Stimulated activated CD4-positive, alpha-beta T cell treated with anti-CD3 and anti-CD28 coated beads, Interleukin-4, amount 100 ng/mL, for 24 hours (primary cell): Measurements from ENCODE around the gene GRK2.
"Not testable (repeated sequence)": the region's sequence is repeated elsewhere in the genome, so short reads cannot be mapped to it uniquely, and the experiment has no call there.

Source experiments
- DNase-seq: peaks from one replicate; pipeline ENCODE4 v3.0.0-alpha.2; 2020

Gene GRK2

GRCh38 chr11:67254798-67255197 lies 11.5 kb upstream of the GRK2 start:
- no peak for DNase-seq

GRCh38 chr11:67255353-67255752 lies 10.9 kb upstream of the GRK2 start:
- DNase-seq = no peak

DNA sequence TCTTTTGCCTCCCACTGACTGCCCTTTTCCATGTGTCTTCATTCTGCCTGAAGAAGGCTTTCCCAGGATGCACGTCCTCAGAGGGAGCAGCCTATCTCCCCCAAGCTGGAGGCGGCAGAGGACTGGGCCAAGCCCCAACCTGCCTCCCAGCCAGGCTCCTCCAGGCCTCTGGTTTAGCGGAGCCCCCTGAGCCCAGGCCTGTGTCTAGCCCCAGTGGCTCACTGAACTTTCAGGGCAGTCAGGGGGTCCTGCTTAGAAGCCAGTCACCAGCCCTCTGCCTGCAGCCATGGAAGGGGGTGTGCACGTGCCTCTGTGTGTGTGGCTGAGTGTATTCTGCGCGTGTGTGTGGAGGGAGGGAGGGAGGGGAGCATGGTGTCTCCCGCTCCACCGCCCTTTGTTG lies 10.4 kb upstream of the GRK2 start:
- DNase-seq = no peak

- DNase-seq = no peak
Measured at GRCh38 chr11:67256477-67257135, 9.7 kb upstream of the GRK2 start.

DNA sequence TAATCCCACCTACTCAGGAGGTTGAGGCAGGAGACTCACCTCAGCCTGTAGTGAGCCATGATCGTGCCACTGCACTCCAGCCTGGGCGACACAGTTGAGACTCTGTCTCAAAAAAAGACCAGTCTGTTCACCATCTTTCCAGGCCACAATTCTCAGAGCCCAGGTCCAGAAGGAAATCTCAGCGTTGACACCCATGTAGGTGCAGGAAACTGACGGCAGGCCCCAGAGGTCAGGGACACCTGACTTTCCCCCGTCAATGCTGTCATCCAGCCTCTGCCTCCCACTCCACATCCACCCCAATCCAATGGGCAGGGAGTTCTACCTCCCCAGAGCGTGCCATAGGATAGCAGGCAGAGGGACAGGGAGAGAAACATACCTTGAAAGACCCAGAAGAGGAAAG lies 5.9 kb upstream of the GRK2 start:
- DNase-seq = no peak

GRCh38 chr11:67260885-67261639 lies 5.2 kb upstream of the GRK2 start:
- DNase-seq = not testable (repeated sequence)

- no peak for DNase-seq
Measured at GRCh38 chr11:67261640-67261945, 4.7 kb upstream of the GRK2 start.

DNA sequence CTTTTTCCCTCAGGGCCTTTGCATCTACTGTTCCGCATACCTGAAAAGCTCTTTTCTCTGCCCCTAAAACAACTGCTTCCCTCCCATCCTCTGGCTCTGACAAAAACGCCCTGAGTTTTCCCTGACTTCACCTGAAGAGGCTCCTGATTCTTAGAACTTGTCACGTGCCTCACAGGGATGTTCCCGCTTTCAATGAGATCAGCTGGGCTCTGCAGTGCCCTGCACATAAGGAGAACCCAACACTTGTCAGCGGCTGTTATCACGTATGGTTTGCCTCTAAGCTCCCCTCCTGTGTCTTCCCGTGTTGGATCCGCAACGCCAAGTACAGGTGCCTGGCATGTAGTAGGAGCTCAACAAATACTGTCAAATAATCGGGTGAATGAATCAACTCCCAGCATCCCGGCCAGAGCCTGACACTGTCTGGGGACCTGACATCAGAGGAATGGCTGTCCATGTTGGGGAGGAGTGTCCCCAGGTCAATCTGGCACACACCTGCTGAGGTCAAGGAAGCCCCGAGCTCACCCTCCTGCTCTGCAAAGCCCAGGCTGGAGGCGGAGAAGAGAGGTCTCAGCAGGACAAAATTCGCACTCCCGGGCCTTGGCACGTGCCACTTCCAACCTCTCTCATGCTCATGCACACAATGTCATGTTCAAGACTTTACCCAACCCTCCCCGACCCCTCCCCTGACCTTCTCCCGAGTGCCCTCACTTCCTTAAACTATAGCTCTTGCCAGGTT lies 4.2 kb upstream of the GRK2 start:
- DNase-seq = no peak

- DNase-seq = peak; percentile 79
Measured at GRCh38 chr11:67262731-67263675, 3.3 kb upstream of the GRK2 start.

- no peak for DNase-seq
Measured at GRCh38 chr11:67264260-67264659, 2.0 kb upstream of the GRK2 start.

GRCh38 chr11:67264877-67265632 lies 1.2 kb upstream of the GRK2 start:
- DNase-seq = no peak

GRCh38 chr11:67265633-67266448 lies 432 bp upstream of the GRK2 start:
- DNase-seq = peak; percentile 78

- DNase-seq = no peak
Measured at GRCh38 chr11:67267188-67268080, 1.2 kb downstream of the GRK2 start.

DNA sequence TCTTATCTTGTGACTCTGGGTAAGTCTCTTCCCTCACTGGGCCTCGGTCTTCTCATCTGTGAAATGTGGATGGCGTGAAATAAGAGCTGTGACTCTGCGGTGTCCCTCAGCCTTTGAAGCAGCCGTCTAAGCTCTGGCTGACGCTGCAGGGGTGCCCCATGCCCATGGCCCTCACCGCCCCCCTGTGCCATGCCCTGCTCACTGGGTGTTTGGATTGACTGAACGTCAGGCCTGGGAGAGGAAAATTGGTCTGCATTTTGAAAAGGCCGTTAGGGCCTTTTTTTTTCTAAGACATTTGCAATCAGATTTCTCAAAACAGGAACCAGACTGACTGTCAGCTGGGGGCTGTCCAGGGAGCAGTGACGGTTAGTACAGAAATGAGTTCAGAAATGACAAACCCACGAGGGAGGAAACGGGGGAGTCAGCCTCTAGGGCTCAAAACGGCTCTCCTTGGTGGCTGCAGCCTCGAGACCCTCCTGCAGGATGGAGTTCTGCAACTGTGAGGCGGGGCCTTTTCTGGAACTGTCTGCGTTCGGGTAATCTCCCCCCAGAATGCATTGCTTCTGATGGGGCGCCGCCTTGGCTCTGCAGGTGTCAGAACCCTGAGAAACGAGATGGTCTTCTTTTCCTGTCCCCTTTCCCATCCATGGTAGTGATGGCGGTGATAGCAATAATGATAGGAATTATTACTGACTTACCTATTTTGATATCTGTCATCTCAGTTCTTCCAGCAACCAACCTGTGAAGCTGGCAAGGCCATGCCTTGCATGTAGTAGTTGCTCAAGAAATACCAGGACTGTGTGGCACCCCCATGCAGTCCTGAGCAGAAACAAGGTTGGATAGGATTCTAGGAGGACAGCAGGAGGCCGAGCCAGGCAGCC lies 2.0 kb downstream of the GRK2 start:
- peak; percentile 69 for DNase-seq

- no peak for DNase-seq
Measured at GRCh38 chr11:67268962-67269268, 2.6 kb downstream of the GRK2 start.

GRCh38 chr11:67269401-67270255 lies 3.4 kb downstream of the GRK2 start:
- no peak for DNase-seq

DNA sequence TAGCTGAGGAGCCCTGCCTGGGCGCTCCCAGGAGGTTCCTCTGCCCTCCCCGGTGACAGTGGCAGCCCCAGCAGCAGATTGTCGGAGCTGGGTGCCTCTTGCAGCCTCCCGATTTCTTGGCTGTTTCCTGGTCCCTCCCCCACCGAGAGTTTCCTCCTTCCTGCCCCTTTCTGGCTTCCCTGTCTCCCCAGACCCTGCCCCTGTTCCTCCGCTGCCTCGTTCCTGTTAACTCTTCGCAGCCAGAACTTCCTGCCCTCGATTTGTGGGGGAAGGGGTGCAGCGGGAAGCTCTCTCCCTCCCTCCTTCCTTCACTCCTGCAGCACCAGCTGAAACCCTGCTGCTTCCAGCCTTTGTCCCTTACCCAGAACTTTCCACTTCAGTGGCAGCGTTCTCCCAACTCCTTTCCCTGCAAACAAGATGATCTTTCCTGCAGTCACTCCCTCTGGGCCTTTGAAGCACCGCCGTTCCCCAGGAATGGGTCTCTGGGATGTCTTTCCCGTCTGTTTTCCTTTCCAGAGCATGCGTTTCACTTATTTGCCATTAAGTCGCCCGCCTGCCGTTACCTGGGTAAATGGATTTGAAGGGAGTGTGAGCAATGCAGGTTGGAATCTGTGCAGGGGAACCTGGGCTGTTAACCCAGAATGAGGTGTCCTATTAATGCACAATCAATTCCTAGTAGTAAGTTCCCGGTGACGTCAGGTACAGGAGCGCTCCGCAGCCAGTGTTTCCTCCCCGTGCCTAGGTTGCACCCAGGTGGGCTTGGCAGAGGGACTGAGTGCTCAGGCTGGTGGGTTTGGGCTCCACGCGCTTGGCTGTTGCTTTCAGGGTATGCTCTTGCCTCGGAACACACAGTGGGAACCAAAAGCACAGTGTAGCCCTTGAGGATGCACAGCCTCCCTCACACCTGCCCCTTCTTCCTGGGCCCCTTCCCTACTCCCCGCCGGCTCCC lies 4.3 kb downstream of the GRK2 start:
- no peak for DNase-seq
